ENCODE data around the gene DYDC2.

DYDC2 gene

GRCh38 chr10:80371467-80371866, 14.9 kb downstream of the DYDC2 start:
- DNase-seq (ENCODE audit: low read depth, low spot score), result no peak

DNA sequence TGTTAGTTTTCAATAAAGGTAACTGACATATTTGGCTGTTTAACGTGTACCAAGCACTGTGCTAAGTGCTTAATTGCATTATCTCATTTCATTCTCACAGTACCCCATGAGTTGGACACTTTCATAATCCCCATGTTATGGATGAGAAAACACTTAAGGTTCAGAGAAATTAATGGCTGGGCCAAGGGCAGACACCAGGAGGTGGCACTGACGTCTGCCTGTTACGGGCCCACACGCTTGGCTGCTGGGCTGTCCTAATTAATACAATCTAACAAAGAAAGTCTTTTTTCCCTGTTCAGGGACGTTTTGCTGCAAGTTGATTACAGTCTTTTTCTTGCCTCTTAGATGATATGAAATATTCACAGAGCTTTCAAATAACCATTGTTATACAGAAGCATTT, 16.1 kb downstream of the DYDC2 start:
- no peak for DNase-seq (ENCODE audit: low read depth, low spot score)

- DNase-seq (ENCODE audit: low read depth, low spot score), result no peak
Measured at GRCh38 chr10:80373502-80373901, 16.9 kb downstream of the DYDC2 start.

- no peak for DNase-seq (ENCODE audit: low read depth, low spot score)
Measured at GRCh38 chr10:80379701-80380100, 23.1 kb downstream of the DYDC2 start.

DNA sequence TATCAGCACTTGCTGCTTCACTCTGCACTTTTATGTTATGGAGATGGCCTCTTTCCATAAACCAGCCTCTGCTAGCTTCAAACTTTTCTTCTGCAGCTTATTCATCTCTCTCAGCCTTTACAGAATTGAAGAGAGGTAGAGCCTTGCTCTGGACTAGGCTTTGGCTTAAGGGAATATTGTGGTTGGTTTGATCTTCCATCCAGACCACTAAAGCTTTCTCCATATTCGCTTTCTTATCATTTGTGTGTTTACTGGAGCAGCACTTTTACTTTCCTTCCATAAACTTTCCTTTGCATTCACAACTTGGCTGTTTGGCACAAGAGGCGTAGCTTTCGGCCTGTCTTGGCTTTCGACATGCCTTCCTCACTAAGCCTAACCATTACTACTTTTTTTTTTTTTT, 23.6 kb downstream of the DYDC2 start:
- DNase-seq (ENCODE audit: low read depth, low spot score), result no peak

DNA sequence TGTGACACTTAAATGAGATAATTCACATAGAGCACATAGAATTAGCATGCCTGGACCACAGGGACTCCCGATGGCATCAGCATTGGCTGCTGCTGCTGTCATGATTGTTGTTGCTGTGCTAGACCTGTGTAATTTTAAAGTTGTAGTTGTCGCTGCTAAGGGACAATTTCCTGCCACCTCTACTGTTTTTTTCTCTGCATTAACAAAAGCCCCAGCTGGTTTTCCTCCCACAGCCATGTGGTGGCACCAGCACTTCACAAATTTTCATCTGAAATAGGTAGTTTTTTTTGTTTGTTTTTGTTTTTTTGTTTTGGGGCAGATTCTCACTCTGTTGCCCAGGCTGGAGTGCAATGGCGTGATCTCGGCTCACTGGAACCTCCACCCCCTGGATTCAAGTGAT, 26.4 kb downstream of the DYDC2 start:
- DNase-seq (ENCODE audit: low read depth, low spot score), result no peak

- no peak for DNase-seq (ENCODE audit: low read depth, low spot score)
Measured at GRCh38 chr10:80390740-80391139, 34.2 kb downstream of the DYDC2 start.

- no peak for DNase-seq (ENCODE audit: low read depth, low spot score)
Measured at GRCh38 chr10:80392250-80392649, 35.7 kb downstream of the DYDC2 start.

DNA sequence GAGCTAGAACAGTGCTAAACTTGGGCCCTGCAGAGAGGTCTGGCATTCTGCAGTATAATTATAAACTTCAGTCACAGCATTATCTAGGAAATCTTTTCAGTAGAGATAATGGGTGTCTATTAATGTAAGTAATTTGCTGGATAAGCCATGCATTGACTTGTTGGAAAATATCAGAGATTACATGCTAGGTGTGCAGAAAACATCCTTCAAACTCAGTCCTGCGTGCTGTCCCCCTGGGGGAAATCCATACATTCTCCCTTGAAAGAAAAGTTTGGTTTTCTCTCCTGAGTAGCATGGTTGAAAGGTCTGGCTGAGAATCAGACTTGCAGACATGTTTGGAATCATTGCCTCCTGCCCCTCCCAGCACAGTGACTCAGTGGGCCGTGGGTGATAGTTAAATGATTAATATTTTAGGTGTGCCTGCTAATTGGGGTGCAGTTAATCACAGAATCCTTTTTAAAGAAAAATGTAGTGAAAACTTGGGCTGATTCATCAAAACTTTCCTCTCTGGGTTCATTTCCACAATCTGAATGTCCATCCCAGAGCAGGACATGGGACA, 37.9 kb downstream of the DYDC2 start:
- DNase-seq (ENCODE audit: low read depth, low spot score), result no peak

DNA sequence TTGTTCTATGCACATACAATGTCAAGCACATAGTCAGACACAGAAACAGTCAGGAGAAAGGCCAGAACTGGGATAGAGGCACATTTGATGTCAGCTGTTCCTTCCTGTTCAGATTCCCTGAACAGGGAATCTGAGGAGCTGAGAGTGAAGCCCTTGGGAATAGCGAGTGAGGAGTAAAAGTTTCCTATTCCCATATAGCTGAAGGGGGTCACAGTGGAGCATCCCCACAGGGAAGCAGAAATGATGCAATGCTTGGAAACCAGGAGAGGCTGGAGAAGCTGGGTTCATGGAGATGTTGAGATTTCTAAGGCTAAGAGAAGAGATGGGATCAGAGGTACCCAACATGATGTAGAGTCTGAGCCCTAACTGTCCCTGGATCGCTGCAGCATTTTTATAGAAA, 40.4 kb downstream of the DYDC2 start:
- no peak for DNase-seq (ENCODE audit: low read depth, low spot score)

- DNase-seq (ENCODE audit: low read depth, low spot score), result no peak
Measured at GRCh38 chr10:80400136-80400804, 43.7 kb downstream of the DYDC2 start.

- no peak for DNase-seq (ENCODE audit: low read depth, low spot score)
Measured at GRCh38 chr10:80405035-80405434, 48.5 kb downstream of the DYDC2 start.

- no peak for DNase-seq (ENCODE audit: low read depth, low spot score)
Measured at GRCh38 chr10:80405626-80406025, 49.0 kb downstream of the DYDC2 start.

DNA sequence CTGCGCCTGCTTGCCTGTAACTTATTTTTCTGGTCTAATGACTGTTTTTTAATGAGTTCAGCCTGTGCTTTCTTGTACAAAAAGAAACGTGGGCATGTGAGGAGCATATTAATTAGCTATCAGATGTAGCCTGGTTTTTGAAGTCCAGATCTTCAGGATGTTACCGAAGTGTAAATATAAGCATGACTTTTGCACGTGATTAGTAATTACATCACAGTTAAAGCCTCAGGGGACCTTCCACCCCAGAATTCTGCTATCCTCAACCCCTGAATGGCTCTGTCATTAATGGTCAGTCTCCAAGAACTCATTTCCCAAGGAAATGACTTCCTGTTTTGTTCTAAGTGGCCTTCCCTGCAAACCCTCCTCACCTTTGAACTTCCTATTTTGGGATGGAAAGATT, 49.6 kb downstream of the DYDC2 start:
- DNase-seq (ENCODE audit: low read depth, low spot score), result no peak

GRCh38 chr10:80407812-80408241, 51.2 kb downstream of the DYDC2 start:
- DNase-seq (ENCODE audit: low read depth, low spot score), result no peak

DNA sequence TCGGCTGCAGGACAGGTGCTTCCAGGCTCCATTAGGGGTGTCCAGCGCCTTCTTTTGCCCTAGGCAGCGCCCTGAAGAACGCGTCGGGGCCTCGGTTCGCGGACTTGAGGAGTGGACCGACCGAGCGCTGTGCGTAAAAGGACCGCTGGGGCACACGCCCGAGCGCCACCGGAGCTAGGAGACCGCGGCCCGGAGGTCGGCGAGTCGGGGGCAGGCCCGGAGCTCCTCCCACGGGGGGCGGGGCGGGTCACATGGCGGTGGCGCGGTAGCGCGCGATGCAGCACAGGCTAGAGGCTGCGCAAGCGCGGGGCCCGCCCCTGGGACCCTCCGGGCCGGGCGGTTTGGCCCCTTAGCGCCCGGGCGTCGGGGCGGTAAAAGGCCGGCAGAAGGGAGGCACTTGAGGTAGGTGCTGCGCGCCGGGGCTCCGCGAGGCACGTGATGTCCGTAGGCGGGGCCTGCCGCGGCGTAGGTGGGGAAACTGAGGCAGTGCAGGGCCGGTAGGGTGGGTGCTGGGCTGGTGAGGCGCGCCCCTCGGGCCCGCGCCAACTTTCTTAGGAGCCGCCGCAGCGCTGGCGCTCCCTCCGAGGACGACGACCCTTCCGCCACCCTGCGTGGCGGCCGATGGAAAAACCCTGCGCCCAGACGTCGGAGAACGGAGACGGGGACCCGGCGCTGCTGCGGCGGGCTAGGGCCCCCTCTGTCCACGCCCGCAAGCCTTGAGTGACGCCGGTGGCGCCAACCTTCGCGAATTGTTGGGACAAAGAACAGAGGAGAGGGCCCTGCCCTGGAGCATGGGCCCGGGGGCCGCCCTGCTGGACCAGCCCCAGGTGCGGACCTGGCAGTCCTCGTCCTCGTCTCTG, 51.9 kb downstream of the DYDC2 start, which contains the start of gene PRXL2A:
Gene PRXL2A (plus strand): TSS at position 310 of the 860 bp plus-strand sequence. CDS start 11,917 bp downstream, outside the sequence.
- no peak for DNase-seq (ENCODE audit: low read depth, low spot score)

- DNase-seq (ENCODE audit: low read depth, low spot score), result no peak
Measured at GRCh38 chr10:80409121-80409520, 52.5 kb downstream of the DYDC2 start.

- DNase-seq (ENCODE audit: low read depth, low spot score), result no peak
Measured at GRCh38 chr10:80410122-80410521, 53.5 kb downstream of the DYDC2 start.

GRCh38 chr10:80410578-80411145, 54.1 kb downstream of the DYDC2 start:
- DNase-seq (ENCODE audit: low read depth, low spot score), result no peak

GRCh38 chr10:80411267-80411668, 54.7 kb downstream of the DYDC2 start:
- DNase-seq (ENCODE audit: low read depth, low spot score), result no peak

GRCh38 chr10:80411681-80412220, 55.2 kb downstream of the DYDC2 start:
- DNase-seq (ENCODE audit: low read depth, low spot score), result no peak

DNA sequence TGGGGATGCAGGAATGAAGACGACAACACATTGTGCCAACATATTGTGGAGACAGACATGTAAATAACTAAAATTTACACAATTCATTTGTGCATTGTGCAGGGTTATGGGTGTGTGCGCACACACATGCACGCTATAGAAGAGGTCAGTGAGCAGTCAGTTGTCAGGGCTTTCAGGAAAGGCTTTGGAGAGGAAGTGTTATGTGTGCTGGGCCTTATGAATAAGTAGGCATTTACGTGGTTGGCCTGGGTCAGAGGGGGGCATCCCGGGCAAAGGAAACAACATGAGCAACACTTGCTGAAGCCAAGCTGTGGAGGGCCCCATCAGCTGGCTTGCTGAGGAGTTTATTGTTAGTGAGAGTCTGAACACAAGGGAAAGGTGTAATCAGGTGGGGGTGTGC, 55.9 kb downstream of the DYDC2 start:
- no peak for DNase-seq (ENCODE audit: low read depth, low spot score)

All from brain pericyte (primary cell).